DLD1 (cell line): Measurements from ENCODE around the gene SIGLEC7.

Experiments
- in situ Hi-C: cut with HindIII; loops from 2 replicates; pipeline ENCODE4 v1.10.0; 2017; ENCODE audit warnings: low sequenced_read_pairs

The SIGLEC7 gene

DNA sequence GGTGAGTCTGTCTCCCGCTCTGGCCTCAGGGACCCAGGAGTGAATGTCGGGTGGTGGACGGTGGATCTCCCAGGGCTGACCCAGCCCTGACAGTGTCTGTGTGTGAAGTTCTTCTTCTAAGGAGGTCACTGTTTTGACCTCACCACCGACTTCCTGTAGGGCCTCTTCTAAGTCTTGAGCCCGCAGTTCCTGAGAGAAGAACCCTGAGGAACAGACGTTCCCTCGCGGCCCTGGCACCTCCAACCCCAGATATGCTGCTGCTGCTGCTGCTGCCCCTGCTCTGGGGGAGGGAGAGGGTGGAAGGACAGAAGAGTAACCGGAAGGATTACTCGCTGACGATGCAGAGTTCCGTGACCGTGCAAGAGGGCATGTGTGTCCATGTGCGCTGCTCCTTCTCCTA, at the start of gene SIGLEC7:
TSS of gene SIGLEC7 (plus strand) at position 183 of the 400 bp plus-strand sequence. CDS start at position 252, 69 bp downstream.
- in situ Hi-C loops, result no loop called here

DNA sequence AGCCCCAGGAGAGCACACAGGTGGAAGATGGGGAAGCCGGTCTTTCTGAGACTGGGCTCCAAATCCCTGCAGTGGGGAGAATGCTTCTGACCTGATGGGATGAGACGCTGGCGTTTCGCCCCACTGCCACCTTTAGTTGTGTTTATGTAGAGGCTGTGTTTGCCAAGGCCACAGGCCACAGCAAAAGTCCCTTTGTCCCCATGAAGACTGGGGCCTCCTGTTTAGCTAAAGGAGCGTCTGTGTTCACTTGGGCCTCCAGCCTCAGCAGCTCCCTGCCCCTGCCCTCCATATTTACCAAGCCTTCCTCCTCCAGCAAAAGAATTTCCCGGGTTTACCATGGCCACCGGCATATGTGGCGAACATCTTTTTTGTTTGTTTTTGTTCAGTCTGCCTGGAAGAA, 49.0 kb upstream of the SIGLEC7 start:
- in situ Hi-C loops, result no loop called here

DNA sequence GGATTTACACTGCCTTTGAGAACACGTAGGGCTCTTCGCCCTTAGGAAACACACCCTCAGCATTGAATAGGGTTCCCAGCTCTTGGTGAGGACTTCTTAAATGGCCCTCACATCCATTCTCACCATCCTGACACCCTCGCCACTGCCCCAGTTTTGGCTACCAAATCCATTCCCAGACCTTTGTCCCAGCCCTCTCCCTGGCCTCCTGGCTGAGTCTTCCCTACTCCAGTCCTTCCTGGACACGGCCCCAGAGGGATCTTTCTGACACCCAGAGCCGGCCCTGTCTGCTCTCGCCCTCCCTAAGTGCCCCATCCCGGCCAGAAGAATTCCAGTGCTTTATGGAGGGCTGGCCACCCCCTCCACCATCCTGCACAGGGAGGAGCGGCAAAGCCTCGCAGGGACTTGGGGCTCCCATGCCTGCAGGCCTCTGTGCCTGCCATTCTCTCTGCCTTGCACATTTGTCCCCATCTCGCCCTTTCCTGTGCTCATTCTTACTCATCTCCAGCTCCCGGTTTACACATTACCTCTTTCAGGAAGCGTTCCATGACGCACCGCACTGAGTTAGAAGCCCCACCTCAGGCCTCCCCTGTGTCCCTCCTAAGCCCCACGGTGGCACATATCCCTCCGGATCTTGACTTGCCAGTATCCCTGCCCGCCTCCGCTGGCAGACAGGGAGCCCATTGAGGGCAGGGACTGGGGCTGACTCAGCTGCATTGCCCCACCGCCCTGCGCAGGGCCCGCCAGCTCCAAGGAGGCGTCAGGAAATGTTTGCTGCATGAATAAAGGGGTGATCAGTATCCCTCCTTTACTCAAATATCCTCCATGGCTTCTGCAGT, 48.4 kb upstream of the SIGLEC7 start:
- in situ Hi-C loops, result no loop called here

DNA sequence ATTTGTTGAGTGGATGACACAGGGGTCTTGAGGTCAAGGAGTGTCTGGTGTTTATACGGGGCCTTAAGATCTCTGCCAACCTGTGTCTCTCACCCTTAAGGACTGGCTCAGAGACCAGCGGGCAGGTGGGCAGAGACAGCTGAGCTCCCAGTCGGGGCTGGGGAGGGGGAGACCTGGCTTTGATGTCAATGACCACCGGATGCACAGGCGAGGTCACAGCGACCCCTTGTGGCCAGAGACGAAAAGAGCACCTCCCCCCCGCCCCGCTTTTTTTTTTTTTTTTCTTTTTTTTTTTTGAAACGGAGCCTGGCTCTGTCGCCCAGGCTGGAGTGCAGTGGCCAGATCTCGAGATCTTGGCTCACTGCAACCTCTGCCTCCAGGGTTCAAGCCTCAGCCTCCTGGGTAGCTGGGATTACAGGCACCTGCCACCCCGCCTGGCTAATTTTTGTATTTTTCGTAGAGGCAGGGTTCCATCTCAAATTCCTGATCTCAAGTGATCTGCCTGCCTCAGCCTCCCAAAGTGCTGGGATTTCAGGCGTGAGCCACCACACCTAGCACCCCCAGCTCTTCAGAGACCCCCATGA, 47.3 kb upstream of the SIGLEC7 start:
- in situ Hi-C loops, result no loop called here

DNA sequence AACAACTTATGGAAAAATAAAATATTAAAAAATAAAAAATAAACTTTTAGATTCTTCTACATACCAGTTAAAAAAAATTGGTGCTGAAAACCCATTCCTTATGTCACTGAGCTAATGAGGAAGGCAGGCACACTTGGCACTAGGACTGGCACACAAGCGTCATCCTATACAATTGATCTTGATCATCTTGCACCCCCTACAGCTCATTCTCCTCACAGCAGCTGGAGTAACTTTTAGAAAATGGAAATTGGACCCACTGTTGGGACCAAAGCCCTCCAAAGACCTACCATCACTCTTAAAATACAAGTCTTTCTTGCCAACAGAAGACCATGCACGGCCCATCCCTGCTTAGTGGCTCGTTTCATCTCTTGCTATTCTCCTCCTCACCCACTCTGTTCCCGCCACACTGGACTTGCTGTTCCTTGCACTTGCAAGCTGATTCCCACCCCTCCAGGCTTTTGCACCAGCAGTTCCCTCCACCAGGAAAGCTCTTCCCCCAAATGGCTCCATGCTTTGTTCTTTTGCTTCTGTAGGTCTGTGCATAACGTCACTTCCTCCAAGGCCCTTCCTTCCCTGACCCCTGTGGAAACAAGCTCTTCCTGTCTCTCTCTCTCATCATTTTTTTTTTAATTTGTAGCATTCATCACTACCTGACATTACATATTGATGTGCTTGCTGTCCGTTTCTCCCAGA, 45.5 kb upstream of the SIGLEC7 start:
- in situ Hi-C loops, result no loop called here

DNA sequence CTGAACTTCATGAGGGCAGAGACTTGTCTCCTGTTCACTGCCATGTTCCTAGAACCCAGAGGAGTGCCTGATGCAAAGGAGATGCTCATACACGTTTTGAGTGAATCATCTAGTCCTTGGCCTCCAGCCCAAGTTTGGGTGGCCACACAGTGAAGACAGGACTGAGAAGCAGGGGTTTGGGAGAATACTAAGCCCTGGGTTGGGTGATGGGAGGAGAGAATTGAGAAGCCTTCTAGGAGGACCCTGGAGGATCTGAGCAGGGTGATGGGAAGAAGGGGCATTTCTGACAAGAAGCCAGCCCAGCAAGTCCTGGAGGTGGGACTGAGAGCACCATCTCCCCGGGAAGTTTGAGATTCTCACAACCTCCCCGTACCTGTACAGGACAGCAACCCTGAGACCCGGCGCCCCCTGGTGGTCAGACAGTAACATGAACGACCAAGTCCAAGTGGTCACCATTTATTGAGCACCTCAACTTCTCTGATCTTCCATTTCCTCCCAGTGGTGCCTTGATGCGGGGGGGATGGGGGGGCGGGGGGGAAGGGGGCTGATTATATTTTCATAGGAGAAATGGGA, 44.8 kb upstream of the SIGLEC7 start:
- in situ Hi-C loops, result no loop called here

DNA sequence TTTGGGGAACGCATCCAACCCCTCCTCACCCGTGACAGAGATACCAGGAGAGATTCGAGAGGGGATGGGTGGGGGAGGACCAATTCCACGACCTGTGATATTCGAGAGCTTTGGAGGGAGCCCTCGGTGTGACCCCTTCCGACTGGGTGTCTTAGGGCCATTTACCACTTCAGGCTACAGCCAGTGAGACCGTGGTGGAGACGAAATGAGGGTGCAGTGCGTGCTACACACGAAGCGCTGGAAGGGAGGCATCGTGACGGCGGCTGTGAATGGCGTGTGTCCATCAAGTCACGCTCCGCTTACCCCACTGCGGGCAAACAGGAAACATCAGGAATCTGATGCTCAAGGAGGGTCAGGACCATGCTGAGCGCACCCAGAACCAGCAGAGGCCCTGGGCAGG, 44.3 kb upstream of the SIGLEC7 start:
- in situ Hi-C loops, result no loop called here

DNA sequence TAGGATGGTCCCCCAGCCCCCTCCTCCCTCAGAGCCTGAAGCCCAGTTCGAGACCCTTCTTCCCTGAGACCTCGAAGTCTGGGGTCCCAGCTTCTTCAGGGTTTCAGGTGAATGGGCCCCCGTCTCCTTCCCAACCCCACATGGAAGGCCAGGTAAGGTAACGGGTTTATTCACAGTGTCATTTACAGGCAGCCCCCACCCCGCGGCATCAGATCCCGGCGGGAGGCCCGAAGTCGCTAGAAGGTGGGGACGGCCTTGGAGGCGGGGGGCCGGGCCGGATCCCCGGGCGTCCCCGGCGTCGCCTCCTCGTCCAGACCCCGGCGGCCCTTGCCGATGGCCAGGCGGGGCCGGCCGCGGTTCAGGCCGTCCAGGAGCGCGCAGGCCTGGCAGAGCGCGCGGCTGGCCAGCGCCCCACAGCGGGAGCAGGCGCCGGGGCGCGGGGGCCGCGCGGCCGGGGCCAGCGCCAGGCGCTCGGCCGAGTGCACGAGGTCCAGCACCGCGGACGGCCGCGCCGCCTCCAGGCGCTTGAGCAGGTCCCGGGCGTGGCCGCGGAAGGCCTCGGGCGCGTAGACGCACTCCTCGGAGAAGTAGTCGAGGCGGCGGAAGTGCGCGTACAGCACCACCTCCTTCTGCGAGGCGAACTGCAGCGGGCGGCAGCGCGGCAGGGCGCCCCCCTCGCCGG, 43.6 kb upstream of the SIGLEC7 start:
- in situ Hi-C loops, result no loop called here

DNA sequence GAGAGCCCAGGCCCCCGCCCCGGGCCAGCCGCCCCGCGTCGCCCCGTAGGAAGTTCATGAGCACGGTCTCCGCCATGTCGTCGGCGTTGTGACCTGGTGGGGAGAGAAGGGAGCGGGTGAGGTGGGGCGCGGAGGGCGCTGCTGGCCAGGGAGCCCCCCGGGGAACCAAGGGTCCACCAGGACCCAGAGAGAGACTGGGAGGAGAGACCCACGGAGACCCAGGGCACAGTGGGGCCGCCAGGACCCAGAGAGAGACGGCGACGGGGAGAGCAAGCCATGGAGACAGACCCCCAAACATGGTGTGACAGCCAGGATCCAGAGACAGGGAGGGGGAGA, 43.1 kb upstream of the SIGLEC7 start:
- in situ Hi-C loops, result no loop called here

DNA sequence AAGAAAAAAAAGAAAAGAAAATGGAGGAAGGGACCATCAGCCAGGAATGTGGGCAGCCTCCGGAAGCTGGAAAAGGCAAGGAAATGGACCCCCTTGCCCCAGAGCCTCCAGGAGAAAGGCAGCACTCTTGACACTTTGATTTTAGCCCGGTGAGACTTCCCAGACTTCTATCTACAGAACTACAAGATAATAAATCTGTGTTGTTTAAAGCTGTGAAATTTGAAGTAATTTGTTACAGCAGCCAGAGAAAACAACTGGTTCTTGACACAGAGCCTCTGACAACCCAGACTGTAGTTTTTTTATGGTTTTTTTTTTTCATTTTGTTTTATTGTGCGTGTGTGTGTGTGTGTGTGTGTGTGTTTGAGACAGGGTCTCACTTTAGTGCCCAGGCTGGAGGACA, 41.5 kb upstream of the SIGLEC7 start:
- in situ Hi-C loops, result no loop called here

DNA sequence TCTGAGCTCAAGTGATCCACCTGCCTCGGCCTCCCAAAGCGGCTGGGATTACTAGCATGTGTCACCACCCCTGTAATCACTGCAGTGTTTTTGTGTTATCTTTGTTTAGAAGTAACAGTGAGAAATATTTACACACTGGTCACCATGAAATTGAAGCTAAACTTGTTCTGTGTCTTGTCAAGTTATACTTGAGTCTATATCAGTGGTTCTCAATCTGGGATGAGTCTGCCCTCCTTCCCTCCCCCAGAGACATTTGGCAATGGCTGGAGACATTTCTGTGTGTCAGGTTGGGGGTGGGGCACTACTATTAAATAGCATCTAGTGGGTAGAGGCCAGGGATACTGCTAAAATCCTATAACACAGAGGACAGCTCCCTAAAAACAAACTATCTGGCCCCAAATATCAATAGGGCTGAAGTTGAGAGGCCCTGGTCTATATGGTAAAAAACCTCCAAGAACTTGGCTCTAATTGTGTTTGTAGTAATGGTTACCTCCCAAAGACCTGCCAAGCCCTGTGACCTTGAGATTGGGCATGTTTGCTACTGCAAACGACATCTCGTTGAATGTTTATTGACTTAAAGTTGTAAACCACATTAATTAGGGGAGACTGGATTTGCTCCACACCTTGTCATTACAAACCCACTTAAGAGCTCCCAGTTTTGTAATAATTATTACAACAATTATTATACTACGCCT, 40.8 kb upstream of the SIGLEC7 start:
- in situ Hi-C loops, result no loop called here

DNA sequence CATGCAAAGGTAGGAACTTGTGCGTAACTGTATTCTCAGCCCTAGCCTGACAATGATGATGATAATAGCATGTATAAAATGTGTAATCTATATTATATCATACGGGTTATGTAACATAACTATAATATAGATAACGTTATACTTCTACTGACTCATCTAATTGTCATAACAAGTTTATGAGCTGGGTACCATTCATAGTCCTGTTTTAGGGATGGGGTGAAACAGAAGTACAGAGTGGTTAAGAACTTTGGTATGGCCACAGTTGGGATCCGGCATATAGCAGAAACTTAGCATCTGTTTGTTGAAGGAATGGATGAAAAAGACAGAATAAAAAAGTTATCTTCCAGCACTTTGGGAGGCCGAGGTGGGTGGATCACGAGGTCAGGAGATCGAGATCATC, 39.1 kb upstream of the SIGLEC7 start:
- in situ Hi-C loops, result no loop called here

DNA sequence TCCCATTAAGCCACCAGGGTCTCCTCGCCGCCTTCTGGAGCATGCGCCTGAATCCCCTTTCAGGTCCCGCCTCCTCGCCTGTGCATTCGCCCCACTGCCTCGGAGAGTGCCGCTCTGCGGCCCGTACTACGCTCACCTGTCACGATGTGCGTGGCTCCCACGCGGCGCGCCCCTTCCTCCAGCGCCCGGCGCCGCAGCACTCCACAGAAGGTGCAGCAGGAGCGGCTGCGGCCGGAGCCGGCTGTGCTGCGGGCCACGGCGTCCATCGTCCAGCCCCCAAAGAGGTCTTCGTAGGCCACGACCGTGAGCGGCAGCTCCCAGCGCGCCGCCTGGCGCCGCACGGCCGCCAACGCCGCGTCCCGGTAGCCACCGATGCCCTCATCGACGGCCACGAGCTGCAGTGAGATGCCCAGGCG, 38.2 kb upstream of the SIGLEC7 start:
- in situ Hi-C loops, result no loop called here

DNA sequence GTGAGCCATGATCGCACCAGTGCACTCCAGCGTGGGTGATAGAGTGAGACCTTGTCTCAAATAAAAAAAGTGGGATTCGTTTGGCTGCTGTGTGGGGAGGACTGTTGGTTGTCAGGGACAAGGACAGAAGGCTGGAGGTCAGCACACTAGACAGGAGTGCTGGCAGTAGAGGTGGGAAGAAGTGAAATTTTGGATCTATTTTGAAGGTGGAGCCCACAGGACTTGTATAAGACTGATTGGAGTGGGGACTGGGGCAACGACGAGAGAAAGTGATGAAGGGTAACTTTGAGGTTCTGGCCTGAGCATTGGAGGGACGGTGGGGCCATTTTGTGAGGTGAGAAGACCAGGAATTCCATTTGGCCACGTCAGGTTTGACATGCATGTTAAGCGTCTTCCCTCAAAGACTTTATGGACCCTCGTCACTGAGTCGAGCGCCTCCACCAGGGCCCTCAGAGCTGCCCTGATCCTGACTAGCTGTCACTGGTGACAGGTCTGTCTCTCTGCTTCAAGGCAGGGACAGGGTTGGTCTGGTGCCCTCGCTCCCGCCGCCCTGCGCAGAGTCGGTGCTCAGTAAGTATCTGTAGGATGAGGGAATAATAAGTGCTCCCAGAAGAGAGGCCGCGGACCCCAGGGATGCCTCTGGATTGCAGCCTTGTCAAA, 34.6 kb upstream of the SIGLEC7 start:
- in situ Hi-C loops, result no loop called here

DNA sequence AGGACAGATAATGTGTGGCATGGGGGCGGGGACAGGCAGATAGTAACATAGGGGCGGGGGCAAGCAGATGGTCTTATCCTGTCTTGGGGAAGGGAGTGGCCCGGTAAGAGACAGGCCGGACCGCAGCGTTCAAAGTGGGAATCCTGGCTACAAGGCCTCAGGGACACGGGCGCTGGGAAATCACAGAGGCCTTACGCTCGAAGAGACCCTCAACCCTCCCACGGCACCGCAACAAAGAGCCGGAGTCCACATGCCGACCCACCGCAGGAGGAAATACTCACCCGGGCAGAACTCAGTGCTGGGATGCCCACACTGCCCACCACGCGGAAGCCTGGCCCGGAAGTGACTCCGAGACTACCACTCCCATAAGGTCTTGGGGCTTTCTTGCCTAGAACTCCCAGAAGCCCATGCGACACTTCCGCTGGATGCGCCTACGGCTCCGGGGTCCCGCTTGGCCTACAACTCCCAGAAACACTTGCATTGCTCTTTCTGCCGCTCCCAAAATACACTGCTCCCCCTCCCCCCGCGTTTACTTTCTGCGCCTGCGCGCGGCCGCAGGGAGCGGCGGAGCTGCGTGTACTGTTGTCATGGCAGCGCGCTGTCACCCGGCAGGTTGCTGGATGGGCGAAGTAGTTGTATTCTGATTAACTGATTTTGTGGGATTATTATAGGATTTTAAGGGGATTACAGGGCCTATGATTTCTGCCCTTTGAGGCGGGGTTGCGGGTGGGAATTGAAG, 33.9 kb upstream of the SIGLEC7 start, which contains the start of gene CTU1:
TSS of gene CTU1 (minus strand) at position 344 of the 739 bp plus-strand sequence. CDS start 3,840 bp downstream, outside the sequence.
- in situ Hi-C loops, result no loop called here

DNA sequence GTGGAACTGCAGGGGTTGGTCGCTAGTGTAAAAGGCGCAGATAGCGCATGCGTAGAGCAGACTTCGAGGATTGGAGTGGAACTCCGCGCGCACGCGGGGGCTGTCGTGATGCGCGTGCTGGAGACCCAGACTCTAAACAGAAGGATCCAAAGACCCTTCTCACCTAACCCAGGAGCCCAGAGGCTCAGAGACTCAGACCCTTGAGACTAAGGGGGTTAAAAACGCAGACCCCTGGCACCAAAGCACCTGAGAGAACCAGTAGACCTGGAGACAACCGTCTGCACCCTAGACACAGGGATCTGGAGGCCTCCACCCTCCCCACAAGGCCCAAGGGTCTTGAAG, 33.3 kb upstream of the SIGLEC7 start:
- in situ Hi-C loops, result no loop called here

DNA sequence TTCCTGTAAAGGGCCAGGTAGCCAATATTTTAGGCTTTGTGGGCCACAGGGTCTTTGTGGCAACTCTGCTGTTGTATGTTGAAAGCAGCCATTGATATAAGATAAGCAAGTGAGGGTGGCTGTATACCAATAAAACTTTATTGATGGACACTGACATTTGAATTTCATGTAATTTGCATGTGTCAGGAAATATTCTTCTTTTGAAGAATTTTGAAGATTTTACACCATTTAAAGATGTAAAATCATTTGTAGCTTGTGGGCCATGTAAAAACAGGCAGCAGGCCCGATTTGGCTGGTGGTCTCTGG, 31.5 kb upstream of the SIGLEC7 start:
- in situ Hi-C loops, result no loop called here

DNA sequence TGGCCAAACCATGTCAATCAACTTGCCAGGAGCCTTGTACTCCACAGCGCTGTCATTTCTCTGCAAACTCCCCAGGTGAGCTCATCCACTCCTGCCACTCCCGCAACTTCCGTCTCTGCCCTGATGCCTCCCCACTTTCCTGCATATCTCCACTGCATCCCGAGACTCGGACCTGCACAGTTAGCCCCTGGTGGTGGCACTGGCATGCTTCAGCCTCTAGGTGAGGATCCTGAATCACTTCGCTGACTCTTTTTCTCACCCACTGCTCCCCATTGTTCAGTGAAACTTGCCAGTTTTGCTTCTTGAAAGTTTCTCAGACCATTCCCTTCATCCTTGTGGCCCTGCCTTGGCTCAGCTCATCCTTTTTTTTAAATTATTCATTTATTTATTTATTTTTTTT, 30.5 kb upstream of the SIGLEC7 start:
- in situ Hi-C loops, result no loop called here

DNA sequence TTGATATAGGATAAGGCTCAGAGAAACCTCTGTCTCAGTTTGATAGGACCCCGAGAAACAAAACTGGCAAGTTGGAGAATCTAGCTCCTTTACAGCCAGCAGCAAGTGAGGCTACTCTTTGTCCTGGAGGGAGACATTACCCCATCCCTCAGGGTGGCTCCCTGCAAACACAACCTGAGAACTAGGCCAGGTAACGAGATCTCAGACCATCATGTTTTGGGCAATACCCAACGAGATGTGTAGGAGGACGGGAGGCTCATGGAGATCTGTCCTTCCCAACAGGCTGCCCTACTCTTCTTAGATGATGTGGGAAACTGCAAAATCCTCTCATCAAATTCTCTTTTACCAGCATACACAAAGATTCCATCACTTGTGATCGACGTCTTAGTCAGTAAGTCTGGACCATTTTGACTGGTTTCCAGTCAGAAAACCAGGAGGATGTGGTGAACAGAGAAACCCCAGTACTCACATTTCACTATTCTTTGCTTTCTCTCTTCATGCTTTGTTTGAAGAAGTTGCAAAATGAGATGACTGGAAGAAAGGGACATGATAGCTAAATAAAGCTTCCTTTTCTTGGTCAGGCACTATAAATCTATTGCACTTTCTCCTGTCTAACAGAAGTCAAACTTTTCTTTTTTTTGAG, 27.9 kb upstream of the SIGLEC7 start:
- in situ Hi-C loops, result no loop called here
